SKM-1 treated with dmso at 0.1 percent for 144 hours (cell line): ENCODE data around the gene RFC2.
A peak's percentile ranks its signal among the peaks of the same experiment; 100 is the strongest.
"Not testable (repeated sequence)": the region's sequence is repeated elsewhere in the genome, so short reads cannot be mapped to it uniquely, and the experiment has no call there.

Experiments used
- DNase-seq: peaks from one replicate; lab custom pipeline; 2025; ENCODE audit not compliant: unreplicated experiment; lab: John Stamatoyannopoulos, UW

Gene RFC2

DNA sequence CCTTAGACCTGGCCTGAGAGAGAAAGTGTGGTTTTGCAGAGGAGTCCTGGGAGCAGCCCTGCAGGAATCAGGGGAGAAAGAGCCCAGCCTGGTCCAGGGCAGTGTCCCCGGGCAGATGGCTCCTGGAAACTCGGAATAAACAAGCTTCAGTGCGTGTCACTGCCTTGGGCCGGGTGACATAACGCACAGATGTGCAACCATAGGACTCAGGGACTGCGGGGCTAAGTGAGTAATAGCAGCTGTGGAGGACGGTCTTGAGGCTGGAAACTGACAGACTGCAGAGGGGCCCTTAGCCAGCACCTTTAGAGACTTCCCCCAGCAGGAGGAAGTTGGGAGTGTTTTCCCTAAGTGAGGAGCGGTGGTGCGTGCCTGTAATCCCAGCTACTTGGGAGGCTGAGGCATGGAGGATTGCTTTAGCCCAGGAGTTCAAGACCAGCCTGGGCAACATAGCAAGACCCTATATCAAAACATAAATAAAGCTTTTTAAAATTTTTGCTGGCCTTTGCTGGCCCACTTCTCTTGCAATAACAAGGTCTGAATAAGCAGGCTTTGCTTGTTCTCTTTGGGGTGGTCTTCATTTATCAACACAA lies 29.8 kb upstream of the RFC2 start:
- DNase-seq = no peak

DNA sequence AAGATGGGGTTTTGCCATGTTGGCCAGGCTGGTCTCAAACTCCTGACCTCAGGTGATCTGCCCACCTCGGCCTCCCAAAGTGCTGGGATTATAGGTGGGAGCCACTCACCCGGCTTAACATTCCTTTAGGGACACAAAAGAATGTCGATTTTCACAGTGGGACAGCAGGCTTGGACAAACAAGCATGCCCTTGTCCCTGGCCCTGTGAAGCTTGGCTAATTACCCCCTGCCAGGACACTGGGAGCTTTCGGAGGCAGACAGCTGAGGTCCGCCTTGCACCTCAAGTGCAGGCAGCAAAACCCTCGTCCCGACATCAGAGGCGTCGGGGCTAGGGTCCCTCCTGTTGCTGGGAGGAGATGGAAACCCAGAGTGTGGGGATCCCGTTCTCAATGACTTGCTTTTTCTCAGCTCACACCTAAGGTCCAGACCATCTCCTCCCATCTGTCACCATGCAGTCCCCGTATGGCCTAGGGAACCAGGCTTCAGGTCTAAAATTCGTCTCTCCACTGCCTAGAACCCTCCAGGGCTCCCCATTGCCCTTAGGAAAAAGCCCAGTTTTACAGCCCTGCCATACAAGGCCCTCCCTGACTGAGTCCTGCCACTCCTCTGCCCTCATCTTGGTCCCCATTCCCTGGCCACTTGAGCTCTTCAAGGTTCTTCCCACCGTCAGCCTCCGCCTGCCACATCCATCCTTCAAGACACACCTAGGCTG lies 28.7 kb upstream of the RFC2 start:
- DNase-seq = no peak

DNA sequence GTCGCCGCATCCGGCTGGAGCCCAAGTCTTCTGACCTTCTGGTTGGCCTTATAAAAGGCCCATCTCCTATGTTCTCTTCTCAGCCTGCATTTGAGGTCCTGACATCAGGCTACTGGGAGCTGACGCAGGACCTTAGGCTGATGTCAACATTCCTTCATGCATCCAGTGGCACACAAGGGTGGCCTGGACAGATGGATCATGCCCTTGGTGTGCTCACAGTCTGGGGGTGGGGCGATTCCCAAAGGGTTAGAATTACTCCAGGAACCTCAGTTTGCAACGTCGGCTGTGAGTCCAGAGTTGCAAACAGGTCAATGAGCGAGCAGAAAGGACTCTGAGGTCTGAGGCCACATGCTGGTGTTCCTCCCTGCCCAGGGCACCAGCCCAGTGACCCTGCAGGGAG lies 26.8 kb upstream of the RFC2 start:
- DNase-seq = no peak

DNA sequence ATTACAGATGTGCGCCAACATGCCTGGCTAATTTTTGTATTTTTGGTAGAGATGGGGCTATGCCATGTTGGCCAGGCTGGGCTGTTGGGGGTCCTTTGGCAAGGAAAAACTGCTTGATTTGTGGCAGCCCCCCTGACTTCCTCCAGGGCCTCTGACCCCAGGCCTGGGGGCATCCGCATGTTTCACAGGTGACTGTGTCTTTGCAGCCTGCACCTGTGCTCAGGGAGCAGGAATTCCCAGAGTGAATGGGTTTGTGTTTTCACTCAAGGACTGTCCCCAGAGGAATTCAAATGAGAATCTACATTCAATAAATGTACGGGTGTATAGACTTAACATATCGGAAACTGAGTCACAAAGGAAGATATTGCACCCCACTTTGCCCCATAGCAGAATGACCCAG lies 23.4 kb upstream of the RFC2 start:
- no peak for DNase-seq

DNA sequence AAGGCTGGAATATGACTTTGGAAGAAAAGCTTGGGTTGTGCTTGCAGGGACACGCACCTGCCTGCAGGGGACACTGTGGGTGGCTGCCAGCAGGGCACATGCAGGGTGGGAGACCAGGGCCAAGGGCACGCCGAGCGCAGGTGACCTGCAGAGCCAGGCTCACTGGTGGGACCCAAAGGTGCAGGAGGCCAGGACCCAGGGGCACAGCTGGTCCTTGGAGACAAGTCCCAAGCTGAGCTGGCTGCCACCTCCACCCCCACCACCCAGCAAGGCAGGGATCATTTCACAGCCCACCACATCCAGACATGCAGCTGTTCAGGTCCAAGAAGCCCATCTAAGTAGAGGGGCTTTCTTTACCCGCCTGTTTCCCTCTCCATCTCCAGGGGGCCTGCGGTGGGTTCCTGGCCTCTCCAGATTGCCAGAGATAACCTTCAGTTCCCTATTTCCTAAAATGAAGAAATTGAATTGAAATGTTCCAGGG lies 21.2 kb upstream of the RFC2 start:
- DNase-seq = no peak

DNA sequence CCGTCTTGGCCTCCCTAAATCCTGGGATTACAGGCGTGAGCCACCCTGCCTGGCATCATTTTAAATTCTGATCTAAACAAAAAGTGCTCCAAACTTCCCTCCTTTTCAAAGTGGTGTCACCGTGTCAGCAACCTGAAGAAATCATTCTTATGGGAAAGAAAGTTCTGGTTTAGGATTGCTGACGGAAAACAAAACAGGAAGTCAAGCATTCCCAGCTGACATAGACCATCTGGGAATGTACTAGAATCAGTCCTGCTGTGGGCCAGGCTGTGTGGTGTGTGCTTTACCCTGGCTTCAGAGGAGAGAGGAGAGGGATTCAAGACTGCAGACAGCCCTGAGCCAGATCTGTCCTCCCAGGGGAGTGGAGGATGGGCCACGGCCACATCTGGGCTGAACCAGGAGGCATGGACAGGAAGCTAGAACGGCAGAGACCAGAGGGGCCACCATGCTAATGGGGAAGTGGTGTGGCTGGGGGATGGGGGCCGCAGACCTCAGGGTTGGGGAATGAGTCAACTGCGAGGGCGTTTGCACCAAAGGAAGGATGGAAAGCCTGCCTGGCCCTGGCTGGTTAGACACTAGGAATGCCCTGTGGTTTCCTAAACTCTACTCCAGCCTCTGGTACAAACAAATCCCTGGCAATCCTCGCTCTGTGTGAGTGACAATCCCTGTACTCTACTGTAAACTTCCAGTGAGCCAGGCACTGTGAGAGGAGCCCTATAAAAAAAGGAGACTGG lies 18.3 kb upstream of the RFC2 start:
- peak; percentile 93 for DNase-seq

DNA sequence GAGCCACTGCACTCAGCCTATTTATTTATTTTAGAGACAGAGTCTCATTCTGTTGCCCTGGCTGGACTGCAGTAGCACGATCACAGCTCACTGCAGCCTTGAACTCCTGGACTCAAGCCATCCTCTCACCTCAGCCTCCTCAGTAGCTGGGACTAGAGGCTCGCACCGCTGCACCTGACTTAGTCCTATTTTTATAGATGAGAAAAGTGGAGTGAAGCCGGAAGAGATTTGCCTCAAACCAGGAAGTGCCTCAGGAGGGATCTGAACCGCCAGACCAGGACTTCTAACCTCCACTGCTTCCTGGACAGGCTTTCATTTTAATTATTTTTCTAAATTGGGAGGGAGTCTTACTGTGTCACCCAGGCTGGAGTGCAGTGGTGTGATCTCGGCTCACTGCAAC lies 17.5 kb upstream of the RFC2 start:
- DNase-seq = peak; percentile 40

DNA sequence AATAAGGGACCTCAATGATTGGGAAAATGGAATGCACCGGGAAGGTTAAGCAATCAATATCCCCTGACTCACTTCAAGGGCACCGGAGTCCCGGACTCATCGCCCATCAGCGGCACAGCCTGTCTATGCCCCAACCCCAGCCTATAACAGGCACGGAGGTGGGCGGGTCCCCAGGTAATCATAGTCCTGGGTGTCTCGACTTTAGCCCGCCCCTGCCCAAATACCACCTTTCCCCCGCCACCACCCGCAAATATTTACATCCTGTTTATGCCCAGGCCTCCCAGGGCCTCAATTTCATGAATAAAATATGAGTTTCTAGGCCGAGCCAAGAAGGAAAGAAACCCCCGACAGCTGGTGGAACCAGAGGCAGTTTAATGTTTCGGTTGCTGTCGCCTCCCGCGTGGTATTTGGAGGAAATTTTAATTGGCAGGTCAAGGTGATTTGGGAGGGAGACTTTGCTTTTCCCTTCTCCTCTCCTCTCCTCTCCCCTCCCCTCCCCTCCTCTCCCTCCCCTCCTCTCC lies 15.6 kb upstream of the RFC2 start:
- DNase-seq = peak; percentile 38

DNA sequence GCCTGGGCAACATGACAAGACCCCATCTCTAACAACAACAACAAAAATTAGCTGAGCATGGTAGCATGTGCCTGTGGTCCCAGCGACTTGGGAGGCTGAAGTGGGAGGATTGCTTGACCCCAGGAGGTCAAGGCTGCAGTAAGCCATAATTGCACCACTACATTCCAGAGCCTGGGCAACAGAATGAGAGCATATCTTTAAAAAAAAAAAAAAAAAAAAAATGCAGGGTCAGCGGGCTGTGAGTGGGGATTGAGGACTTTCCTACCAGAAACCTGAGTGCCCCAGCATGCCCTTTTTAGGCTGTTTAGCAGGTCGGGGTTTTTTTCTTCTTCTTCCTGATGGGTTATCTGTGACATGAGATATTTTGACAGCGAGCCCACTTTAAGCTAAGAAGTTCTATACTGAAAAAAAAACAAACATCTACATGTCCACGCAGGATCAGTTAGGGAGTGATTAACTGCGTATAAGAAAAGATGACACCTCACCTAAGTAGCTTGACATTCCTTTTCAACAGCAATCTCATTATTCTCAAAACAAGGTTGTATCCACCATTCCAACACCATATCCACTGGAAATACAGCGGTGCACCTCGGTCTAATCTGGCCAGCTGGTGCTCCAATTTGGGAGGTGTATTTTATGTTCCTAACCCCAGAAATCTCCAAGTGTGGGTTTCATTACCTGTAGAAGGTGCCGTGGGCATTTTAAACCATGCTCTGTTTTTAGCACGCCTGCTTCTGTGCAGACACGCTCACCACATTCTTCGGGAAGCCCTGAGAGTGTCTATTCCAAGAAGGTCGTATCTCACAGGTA lies 13.8 kb upstream of the RFC2 start:
- DNase-seq = no peak

DNA sequence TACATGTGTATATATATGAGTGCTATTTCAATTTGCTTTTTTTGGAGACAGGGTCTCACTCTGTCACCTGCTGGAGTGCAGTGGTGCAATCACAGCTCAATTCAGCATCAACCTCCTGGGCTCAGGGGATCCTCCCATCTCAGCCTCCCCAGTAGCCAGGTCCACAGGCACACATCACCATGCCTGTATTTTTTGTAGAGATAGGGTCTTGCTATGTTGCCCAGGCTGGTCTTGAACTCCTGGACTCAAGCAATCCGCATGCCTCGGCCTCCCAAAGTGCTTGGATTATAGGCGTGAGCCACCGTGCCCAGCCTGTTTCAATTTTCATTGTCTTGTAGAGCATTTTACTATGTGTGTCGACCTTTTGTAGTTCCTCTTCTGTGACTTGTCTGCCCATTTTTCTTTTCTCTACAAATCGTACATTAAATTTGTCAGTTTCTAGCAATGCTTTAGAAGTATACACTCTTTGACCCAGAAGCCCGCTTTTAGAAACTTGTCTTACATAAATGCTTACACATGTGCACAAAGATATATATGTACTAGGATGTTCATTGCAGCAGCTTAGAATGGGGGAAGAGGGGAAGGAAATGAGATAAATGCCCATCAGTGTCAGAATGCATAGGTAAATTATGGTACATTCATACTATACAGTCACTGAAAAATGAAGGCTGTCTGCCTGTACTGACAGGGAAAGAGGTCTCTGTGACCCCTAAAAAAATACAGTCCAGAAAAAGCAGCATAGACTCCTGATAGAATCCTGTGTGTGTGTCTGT lies 12.2 kb upstream of the RFC2 start:
- DNase-seq = no peak

DNA sequence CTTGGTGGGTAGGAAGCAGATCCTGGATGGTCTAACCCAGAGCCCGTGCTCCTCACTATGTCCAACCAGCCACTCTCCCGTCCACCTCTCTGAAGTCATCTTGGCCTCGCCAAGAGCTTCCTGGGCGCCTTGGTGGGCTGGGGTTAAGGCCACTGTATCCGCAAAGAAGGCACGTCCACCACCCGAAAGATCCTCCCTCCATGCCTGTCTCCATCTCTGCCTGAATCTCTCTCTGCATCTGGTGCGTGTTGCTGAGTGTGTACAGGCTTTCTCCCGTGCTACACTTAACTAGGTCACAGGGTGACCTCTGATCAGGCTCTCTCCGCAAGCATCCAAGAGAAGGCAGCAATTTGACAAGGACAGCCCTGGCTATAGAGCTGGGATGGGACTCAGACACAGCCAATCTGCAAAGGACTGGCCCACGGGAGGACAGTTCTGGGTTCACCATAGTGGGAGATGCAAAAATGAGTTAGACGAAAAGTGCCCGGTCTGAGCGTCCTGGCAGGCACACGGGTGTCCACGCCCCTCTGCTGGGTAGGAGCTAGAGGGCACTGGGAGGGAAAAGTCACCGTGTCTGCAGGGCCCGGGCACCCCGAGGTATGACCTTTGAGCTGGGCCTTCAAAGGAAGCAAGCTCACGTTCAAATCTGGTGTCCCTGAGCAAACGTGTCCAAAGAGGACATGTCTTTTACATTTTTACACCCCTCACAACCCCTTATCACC lies 9.4 kb upstream of the RFC2 start:
- DNase-seq = no peak

DNA sequence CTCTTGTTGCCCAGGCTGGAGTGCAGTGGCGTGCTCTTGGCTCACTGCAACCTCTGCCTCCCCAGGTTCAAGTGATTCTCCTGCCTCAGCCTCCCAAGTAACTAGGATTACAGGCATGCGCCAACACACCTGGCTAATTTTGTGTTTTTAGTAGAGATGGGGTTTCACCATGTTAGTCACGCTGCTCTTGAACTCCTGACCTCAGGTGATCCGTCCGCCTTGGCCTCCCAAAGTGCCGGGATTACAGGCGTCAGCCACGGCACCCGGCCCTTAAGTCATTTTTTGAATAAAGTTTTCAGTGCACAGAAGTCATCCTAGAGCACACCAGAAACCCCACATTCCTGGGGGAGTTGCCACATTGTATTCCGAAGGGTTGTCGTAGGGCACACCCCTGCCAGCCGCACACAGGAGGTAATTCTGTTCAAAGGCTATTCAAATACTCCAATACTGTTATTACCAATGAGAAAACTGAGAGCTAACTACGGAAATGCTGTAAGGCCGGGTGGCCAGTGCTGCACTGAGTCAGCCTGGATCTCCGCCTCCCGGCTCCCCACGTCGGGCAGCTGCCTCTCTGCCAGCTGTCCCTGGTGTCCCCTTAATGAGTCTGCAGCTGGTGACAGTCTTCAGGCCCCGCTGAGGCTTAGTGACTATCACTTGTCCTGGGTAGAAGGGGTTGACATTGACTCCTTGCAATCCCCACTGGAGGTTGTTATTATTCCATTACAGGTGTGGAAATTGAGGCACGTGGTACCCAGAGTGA lies 8.6 kb upstream of the RFC2 start:
- no peak for DNase-seq

DNA sequence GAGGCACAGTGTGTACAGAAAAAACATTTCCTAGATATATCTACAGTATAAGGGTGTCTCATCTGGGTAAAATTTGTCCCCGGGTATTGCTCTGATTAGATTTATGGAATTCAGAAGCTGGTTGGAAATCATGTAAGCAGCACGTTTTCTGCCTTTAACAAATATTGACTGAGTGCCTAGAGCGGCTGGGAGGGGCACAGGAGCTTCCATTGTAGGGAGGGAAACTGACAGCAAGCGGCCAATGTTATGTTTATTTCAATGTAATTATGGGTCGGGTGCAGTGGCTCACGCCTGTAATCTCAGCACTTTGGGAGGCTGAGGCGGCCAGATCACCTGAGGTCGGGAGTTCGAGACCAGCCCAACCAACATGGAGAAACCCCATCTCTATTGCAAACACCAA lies 4.4 kb upstream of the RFC2 start:
- DNase-seq = no peak

DNA sequence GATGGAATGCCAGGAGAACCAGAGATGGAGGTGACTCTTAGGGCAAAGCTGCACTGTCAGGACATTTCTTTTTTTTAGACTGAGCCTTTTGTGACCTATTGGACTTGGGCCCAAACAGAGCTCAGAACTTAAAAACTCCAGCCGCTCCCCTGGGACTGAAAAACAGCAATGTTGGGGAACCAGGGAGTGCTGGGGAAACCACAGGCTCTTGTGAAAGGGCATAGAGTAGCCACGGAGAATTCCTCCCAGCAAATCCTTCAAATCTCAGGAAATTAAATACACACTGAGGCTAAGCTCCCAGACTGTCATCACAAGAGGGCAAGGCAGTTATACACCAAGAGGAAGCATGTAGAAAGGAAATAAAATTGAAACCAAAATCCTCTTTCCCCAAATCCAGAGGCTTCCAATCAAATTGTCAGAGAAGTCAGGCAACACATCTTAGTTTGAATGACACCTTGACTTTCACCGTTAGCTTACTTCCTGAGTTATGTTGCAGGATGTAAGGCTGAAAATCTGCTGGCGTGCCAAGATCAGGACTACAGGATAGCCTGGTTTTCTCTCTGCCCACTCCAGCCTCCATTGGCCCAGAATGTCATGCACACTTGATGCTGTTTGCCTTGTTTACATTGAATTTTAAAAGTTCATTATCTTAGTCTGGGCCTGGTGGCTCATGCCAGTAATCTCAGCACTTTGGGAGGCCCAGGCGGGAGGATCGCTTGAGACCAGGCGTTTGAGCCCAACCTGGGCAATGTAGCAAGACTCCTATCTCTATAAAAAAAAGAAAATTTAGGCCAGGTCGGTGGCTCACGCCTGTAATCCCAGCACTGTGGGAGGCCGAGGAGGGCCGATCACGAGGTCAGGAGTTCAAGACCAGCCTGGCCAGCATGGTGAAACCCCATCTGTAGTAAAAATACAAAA lies 2.6 kb upstream of the RFC2 start:
- DNase-seq = no peak

DNA sequence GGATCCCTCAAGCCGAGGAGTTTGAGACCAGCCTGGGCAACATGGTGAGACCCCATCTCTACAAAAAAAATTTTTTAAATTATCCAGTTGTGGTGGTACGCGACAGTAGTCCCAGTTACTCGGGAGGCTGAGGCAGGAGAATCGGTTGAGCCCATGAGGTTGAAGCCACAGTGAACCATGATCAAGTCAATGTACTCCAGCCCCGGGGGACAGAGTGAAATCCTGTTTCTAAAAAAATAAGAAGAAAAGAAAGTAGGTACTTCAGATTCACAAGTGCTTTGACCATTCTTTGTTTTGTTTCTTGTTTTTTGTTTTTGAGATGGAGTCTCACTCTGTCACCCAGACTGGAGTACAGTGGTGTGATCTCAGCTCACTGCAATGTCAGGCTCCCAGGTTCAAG lies 1.3 kb upstream of the RFC2 start:
- not testable (repeated sequence) for DNase-seq

DNA sequence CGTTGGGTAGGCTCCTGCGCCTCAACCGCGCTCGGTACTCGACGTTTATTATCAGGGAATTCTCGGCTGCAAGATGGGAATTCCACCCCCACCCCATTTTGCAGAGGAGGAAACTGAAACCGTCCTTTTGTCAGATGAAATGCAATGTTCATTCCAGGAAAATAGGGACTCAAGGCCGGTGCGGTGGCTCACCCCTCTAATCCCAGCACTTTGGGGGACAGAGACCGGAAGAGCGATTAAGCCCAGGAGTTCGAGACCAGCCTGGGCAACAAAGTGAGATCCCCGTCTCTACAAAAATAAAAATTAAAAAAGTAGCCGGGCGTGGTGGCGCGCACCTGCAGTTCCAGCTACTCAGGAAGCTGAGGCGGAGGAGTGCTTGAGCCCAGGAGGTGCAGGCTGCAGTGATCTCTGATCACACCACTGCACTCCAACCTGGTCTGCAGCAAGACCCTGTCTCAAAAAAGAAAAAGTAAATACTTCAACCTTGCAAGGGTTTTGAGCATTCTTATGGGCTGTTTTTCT lies 720 bp upstream of the RFC2 start:
- DNase-seq = no peak

DNA sequence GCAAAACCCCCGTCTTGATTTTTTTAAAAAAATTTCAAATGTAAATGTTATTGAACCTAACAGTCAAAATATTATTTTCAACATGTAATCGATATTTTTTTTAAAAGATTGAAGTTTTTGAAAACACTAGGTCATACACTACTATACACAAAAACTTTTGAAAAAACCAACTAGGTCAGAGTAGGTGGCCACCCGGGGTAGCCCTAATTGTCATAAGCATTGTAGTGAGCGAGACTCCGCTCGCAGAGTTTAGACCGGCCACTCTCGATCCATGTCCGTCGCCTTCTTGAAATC lies 417 bp downstream of the RFC2 start:
- no peak for DNase-seq

DNA sequence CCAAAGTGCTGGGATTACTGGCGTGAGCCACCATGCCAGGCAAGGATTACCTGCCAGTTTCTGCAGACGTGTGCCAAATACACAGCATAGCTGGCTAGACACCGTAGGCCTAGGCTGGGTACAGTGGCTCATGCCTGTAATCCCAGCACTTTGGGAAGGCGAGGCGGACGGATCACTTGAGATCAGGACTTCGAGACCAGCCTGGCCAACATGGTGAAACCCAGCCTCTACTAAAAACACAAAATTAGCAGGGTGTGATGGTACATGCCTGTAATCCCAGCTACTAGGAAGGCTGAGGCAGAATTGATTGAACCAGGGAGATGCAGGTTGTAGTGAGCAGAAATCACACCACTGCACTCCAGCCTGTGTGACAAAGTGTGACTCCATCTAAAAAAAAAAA lies 868 bp downstream of the RFC2 start:
- DNase-seq = no peak
